ENCODE measurements around the gene CLUH. TPM values are rescaled to one million over a fixed set of nuclear protein-coding genes. Genes with fewer than 3 reads are reported as not detected.

The CLUH gene
- total RNA-seq, 2 experiments from 2014 or later: 59.0 to 64.9 TPM

GRCh38 chr17:2735896-2736295, 24.3 kb upstream of the CLUH start:
- Mint-ChIP-seq H3K27ac (no peak overlapping the region), H3K9me3 (ENCODE audit: insufficient read depth) (no peaks in the 10 kb centered on the region), H3K27me3 (ENCODE audit: low read depth) (no peaks in the 10 kb centered on the region), H3K36me3 (ENCODE audit: low read depth) (no peaks in the 10 kb centered on the region), H3K4me3 (no peak overlapping the region), H3K4me1 (ENCODE audit: low read depth) (no peaks in the 10 kb centered on the region)
- no peak for ATAC-seq
- ChIA-PET CTCF (no interaction called here), POLR2A (no interaction called here)
- no peak for DNase-seq

GRCh38 chr17:2734939-2735338, 23.4 kb upstream of the CLUH start:
- H3K4me3 Mint-ChIP-seq: no peak overlapping the region
- DNase-seq (no peak), ATAC-seq (no peak)
- ChIA-PET POLR2A (no interaction called here), CTCF (no interaction called here)
- no peaks in the 10 kb centered on the region for H3K36me3 Mint-ChIP-seq (ENCODE audit: low read depth)
- no peaks in the 10 kb centered on the region for H3K27me3 Mint-ChIP-seq (ENCODE audit: low read depth)
- H3K9me3 Mint-ChIP-seq (ENCODE audit: insufficient read depth): no peaks in the 10 kb centered on the region
- H3K4me1 Mint-ChIP-seq (ENCODE audit: low read depth): no peaks in the 10 kb centered on the region
- no peak overlapping the region for H3K27ac Mint-ChIP-seq

- Mint-ChIP-seq H3K27ac (no peak overlapping the region), H3K9me3 (ENCODE audit: insufficient read depth) (no peaks in the 10 kb centered on the region), H3K4me3 (no peak overlapping the region), H3K36me3 (ENCODE audit: low read depth) (no peaks in the 10 kb centered on the region), H3K4me1 (ENCODE audit: low read depth) (no peaks in the 10 kb centered on the region), H3K27me3 (ENCODE audit: low read depth) (peaks cover 8% of the 10 kb centered on the region)
- ATAC-seq (no peak), DNase-seq (no peak)
- POLR2A ChIA-PET: no interaction called here
- CTCF ChIA-PET: no interaction called here
Measured at GRCh38 chr17:2731807-2732206, 20.2 kb upstream of the CLUH start.

- H3K27ac Mint-ChIP-seq: no peak overlapping the region
- DNase-seq: no peak
- POLR2A ChIA-PET: no interaction called here
- CTCF ChIA-PET: no interaction called here
- H3K4me3 Mint-ChIP-seq: no peak overlapping the region
- peaks cover 8% of the 10 kb centered on the region for H3K27me3 Mint-ChIP-seq (ENCODE audit: low read depth)
- H3K9me3 Mint-ChIP-seq (ENCODE audit: insufficient read depth): no peaks in the 10 kb centered on the region
- ATAC-seq: no peak
- no peaks in the 10 kb centered on the region for H3K4me1 Mint-ChIP-seq (ENCODE audit: low read depth)
- no peaks in the 10 kb centered on the region for H3K36me3 Mint-ChIP-seq (ENCODE audit: low read depth)
Measured at GRCh38 chr17:2730764-2731353, 19.3 kb upstream of the CLUH start.

GRCh38 chr17:2724784-2725164, 13.2 kb upstream of the CLUH start:
- DNase-seq (peak; percentile 34), ATAC-seq (peak; percentile 81)
- H3K27me3 Mint-ChIP-seq (ENCODE audit: low read depth): peaks cover 26% of the 10 kb centered on the region
- ChIA-PET POLR2A (interaction anchor here (0.8 kb wide), 1 partner anchor 9 kb away, joined by 3 read pairs; no protein-coding TSS in a partner anchor), CTCF (interaction anchor here (0.6 kb wide), 1 partner anchor 116 kb away, joined by 5 read pairs; no protein-coding TSS in a partner anchor)
- peaks cover 2% of the 10 kb centered on the region for H3K4me1 Mint-ChIP-seq (ENCODE audit: low read depth)
- H3K4me3 Mint-ChIP-seq: no peak overlapping the region
- H3K9me3 Mint-ChIP-seq (ENCODE audit: insufficient read depth): no peaks in the 10 kb centered on the region
- no peak overlapping the region for H3K27ac Mint-ChIP-seq
- no peaks in the 10 kb centered on the region for H3K36me3 Mint-ChIP-seq (ENCODE audit: low read depth)

GRCh38 chr17:2723997-2724783, 12.6 kb upstream of the CLUH start:
- DNase-seq (no peak), ATAC-seq (peak; percentile 61)
- ChIA-PET CTCF (interaction anchor here (0.6 kb wide), 1 partner anchor 115 kb away, joined by 5 read pairs; no protein-coding TSS in a partner anchor), POLR2A (interaction anchor here (0.8 kb wide), 1 partner anchor 10 kb away, joined by 3 read pairs; no protein-coding TSS in a partner anchor)
- Mint-ChIP-seq H3K27ac (no peak overlapping the region), H3K27me3 (ENCODE audit: low read depth) (peaks cover 26% of the 10 kb centered on the region), H3K4me1 (ENCODE audit: low read depth) (peaks cover 2% of the 10 kb centered on the region), H3K4me3 (peak overlapping the region; percentile 25), H3K36me3 (ENCODE audit: low read depth) (no peaks in the 10 kb centered on the region), H3K9me3 (ENCODE audit: insufficient read depth) (no peaks in the 10 kb centered on the region)

GRCh38 chr17:2723505-2723996, 12.0 kb upstream of the CLUH start:
- ATAC-seq (no peak), DNase-seq (no peak)
- H3K9me3 Mint-ChIP-seq (ENCODE audit: insufficient read depth): no peaks in the 10 kb centered on the region
- H3K27me3 Mint-ChIP-seq (ENCODE audit: low read depth): peaks cover 23% of the 10 kb centered on the region
- peaks cover 2% of the 10 kb centered on the region for H3K4me1 Mint-ChIP-seq (ENCODE audit: low read depth)
- no peak overlapping the region for H3K27ac Mint-ChIP-seq
- ChIA-PET POLR2A (interaction anchor here (1.0 kb wide), 1 partner anchor 37 kb away, joined by 4 read pairs; no protein-coding TSS in a partner anchor), CTCF (no interaction called here)
- no peaks in the 10 kb centered on the region for H3K36me3 Mint-ChIP-seq (ENCODE audit: low read depth)
- no peak overlapping the region for H3K4me3 Mint-ChIP-seq

GRCh38 chr17:2722611-2723010, 11.0 kb upstream of the CLUH start:
- Mint-ChIP-seq H3K4me1 (ENCODE audit: low read depth) (peaks cover 2% of the 10 kb centered on the region), H3K4me3 (no peak overlapping the region), H3K27me3 (ENCODE audit: low read depth) (peaks cover 22% of the 10 kb centered on the region), H3K27ac (no peak overlapping the region), H3K9me3 (ENCODE audit: insufficient read depth) (no peaks in the 10 kb centered on the region), H3K36me3 (ENCODE audit: low read depth) (no peaks in the 10 kb centered on the region)
- ChIA-PET CTCF (no interaction called here), POLR2A (interaction anchor here (1.0 kb wide), 1 partner anchor 36 kb away, joined by 4 read pairs; no protein-coding TSS in a partner anchor)
- no peak for DNase-seq
- no peak for ATAC-seq

- H3K4me1 Mint-ChIP-seq (ENCODE audit: low read depth): peaks cover 2% of the 10 kb centered on the region
- ATAC-seq (no peak), DNase-seq (no peak)
- no peaks in the 10 kb centered on the region for H3K9me3 Mint-ChIP-seq (ENCODE audit: insufficient read depth)
- CTCF ChIA-PET: no interaction called here
- no peak overlapping the region for H3K27ac Mint-ChIP-seq
- POLR2A ChIA-PET: no interaction called here
- H3K4me3 Mint-ChIP-seq: no peak overlapping the region
- H3K36me3 Mint-ChIP-seq (ENCODE audit: low read depth): no peaks in the 10 kb centered on the region
- H3K27me3 Mint-ChIP-seq (ENCODE audit: low read depth): peaks cover 20% of the 10 kb centered on the region
Measured at GRCh38 chr17:2721603-2722002, 10.0 kb upstream of the CLUH start.

- no peak overlapping the region for H3K27ac Mint-ChIP-seq
- ChIA-PET POLR2A (no interaction called here), CTCF (no interaction called here)
- no peaks in the 10 kb centered on the region for H3K9me3 Mint-ChIP-seq (ENCODE audit: insufficient read depth)
- DNase-seq (no peak), ATAC-seq (no peak)
- no peaks in the 10 kb centered on the region for H3K4me1 Mint-ChIP-seq (ENCODE audit: low read depth)
- no peaks in the 10 kb centered on the region for H3K36me3 Mint-ChIP-seq (ENCODE audit: low read depth)
- H3K4me3 Mint-ChIP-seq: no peak overlapping the region
- H3K27me3 Mint-ChIP-seq (ENCODE audit: low read depth): peaks cover 13% of the 10 kb centered on the region
Measured at GRCh38 chr17:2719861-2720260, 8.3 kb upstream of the CLUH start.

- Mint-ChIP-seq H3K4me1 (ENCODE audit: low read depth) (no peaks in the 10 kb centered on the region), H3K9me3 (ENCODE audit: insufficient read depth) (no peaks in the 10 kb centered on the region), H3K27ac (no peak overlapping the region), H3K4me3 (no peak overlapping the region), H3K27me3 (ENCODE audit: low read depth) (peaks cover 9% of the 10 kb centered on the region), H3K36me3 (ENCODE audit: low read depth) (no peaks in the 10 kb centered on the region)
- POLR2A ChIA-PET: no interaction called here
- CTCF ChIA-PET: no interaction called here
- no peak for DNase-seq
- ATAC-seq: no peak
Measured at GRCh38 chr17:2718150-2718938, 6.8 kb upstream of the CLUH start.

GRCh38 chr17:2716649-2717048, 5.1 kb upstream of the CLUH start:
- CTCF ChIA-PET: no interaction called here
- no peaks in the 10 kb centered on the region for H3K27me3 Mint-ChIP-seq (ENCODE audit: low read depth)
- no peak overlapping the region for H3K4me3 Mint-ChIP-seq

More at GRCh38 chr17:2716649-2717048, 5.1 kb upstream of the CLUH start:
- Mint-ChIP-seq H3K36me3 (ENCODE audit: low read depth) (peaks cover 6% of the 10 kb centered on the region), H3K4me1 (ENCODE audit: low read depth) (peaks cover 10% of the 10 kb centered on the region), H3K27ac (no peak overlapping the region), H3K9me3 (ENCODE audit: insufficient read depth) (no peaks in the 10 kb centered on the region)
- ATAC-seq: no peak
- POLR2A ChIA-PET: no interaction called here
- DNase-seq: no peak

Data from activated CD8-positive, alpha-beta T cell treated with anti-CD3 and anti-CD28 coated beads, Interleukin-2, amount 10 ng/mL, durations not matched to agents 7 days and 5 days (primary cell).